ENCODE data around the gene FRG2B. TPM values are rescaled to one million over a fixed set of nuclear protein-coding genes. Genes with fewer than 3 reads are reported as not detected.

FRG2B gene
- total RNA-seq, 1 experiment from 2014 or later, result not detected

DNA sequence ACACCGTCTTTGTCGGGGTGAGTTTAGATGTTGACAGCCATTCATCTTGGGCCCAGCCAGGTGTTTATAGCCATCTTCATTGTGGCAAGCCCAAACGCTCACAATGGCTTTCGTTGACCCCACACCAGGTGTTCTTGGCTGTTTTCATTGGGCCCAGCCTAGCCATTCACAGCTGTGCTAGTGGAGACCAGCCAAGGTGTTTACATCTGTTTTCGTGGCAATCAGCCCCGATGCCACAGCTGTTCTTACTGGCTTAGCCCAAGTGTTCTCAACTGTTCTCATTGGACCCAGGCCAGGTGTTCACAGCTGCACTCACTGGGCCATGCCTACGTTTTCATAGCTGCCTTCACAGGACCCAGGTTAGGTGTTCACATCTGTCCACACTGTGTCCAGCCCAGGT lies 7.7 kb downstream of the FRG2B start:
- TF ChIP-seq, protein P1, sequence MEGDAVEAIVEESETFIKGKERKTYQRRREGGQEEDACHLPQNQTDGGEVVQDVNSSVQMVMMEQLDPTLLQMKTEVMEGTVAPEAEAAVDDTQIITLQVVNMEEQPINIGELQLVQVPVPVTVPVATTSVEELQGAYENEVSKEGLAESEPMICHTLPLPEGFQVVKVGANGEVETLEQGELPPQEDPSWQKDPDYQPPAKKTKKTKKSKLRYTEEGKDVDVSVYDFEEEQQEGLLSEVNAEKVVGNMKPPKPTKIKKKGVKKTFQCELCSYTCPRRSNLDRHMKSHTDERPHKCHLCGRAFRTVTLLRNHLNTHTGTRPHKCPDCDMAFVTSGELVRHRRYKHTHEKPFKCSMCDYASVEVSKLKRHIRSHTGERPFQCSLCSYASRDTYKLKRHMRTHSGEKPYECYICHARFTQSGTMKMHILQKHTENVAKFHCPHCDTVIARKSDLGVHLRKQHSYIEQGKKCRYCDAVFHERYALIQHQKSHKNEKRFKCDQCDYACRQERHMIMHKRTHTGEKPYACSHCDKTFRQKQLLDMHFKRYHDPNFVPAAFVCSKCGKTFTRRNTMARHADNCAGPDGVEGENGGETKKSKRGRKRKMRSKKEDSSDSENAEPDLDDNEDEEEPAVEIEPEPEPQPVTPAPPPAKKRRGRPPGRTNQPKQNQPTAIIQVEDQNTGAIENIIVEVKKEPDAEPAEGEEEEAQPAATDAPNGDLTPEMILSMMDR (IDR thresholded peaks at IDR 0.05; ENCODE audit: insufficient read depth in 1 of 2, low read depth in 1 of 2, low read length in 1 of 2, severe bottlenecking in 1 of 2, unreplicated experiment in 1 of 2), result no peak
- BruUV-seq (replicated peaks), result no TSS peak
- Mint-ChIP-seq H3K36me3 (ENCODE audit: insufficient read depth, unreplicated experiment) (peaks cover 5% of the 10 kb centered on the region), H3K27me3 (ENCODE audit: insufficient read depth, unreplicated experiment) (peaks cover 3% of the 10 kb centered on the region), H3K4me3 (ENCODE audit: unreplicated experiment) (no peak overlapping the region), H3K4me1 (ENCODE audit: low read depth, unreplicated experiment) (no peaks in the 10 kb centered on the region), H3K9me3 (ENCODE audit: unreplicated experiment) (peaks cover 9% of the 10 kb centered on the region), H3K27ac (ENCODE audit: unreplicated experiment) (no peak overlapping the region)
- no peaks in the 10 kb centered on the region for H3K36me3 ChIP-seq (ENCODE audit: control insufficient read depth, insufficient read depth, low read length)
- intact Hi-C loops (cut with micrococcal nuclease; ENCODE audit: unreplicated experiment), result no loop called here
- no peak for DNase-seq
- ChIA-PET CTCF (no interaction called here), POLR2A (no interaction called here)
- no peaks in the 10 kb centered on the region for H3K4me1 ChIP-seq
- peaks cover 8% of the 10 kb centered on the region; the same call in 1 of the 2 replicates for H3K9me3 ChIP-seq
- no peak overlapping the region for H3K4me3 ChIP-seq (ENCODE audit: low read depth, low read length)
- H3K27me3 ChIP-seq (replicated peaks; ENCODE audit: control insufficient read depth, insufficient read depth, low read length), result no peaks in the 10 kb centered on the region

- no peaks in the 10 kb centered on the region for H3K36me3 ChIP-seq (ENCODE audit: control insufficient read depth, insufficient read depth, low read length)
- POLR2A ChIA-PET, result no interaction called here
- CTCF ChIA-PET, result no interaction called here
- Mint-ChIP-seq H3K36me3 (ENCODE audit: insufficient read depth, unreplicated experiment) (peaks cover 5% of the 10 kb centered on the region), H3K27ac (ENCODE audit: unreplicated experiment) (no peak overlapping the region), H3K4me3 (ENCODE audit: unreplicated experiment) (no peak overlapping the region), H3K27me3 (ENCODE audit: insufficient read depth, unreplicated experiment) (no peaks in the 10 kb centered on the region), H3K4me1 (ENCODE audit: low read depth, unreplicated experiment) (no peaks in the 10 kb centered on the region), H3K9me3 (ENCODE audit: unreplicated experiment) (peaks cover 11% of the 10 kb centered on the region)
- no peaks in the 10 kb centered on the region; the same call in 1 of the 2 replicates for H3K27me3 ChIP-seq (replicated peaks; ENCODE audit: control insufficient read depth, insufficient read depth, low read length)
- no peaks in the 10 kb centered on the region for H3K4me1 ChIP-seq
- TF ChIP-seq, protein P1 (IDR thresholded peaks at IDR 0.05; ENCODE audit: insufficient read depth in 1 of 2, low read depth in 1 of 2, low read length in 1 of 2, severe bottlenecking in 1 of 2, unreplicated experiment in 1 of 2), result no peak
- H3K9me3 ChIP-seq, result peaks cover 8% of the 10 kb centered on the region; the same call in 1 of the 2 replicates
- intact Hi-C loops (cut with micrococcal nuclease; ENCODE audit: unreplicated experiment), result no loop called here
- H3K4me3 ChIP-seq (ENCODE audit: low read depth, low read length), result no peak overlapping the region
- BruUV-seq (replicated peaks), result no TSS peak
- DNase-seq, result no peak
Observed at GRCh38 chr10:133617196-133617595, 9.4 kb downstream of the FRG2B start.

DNA sequence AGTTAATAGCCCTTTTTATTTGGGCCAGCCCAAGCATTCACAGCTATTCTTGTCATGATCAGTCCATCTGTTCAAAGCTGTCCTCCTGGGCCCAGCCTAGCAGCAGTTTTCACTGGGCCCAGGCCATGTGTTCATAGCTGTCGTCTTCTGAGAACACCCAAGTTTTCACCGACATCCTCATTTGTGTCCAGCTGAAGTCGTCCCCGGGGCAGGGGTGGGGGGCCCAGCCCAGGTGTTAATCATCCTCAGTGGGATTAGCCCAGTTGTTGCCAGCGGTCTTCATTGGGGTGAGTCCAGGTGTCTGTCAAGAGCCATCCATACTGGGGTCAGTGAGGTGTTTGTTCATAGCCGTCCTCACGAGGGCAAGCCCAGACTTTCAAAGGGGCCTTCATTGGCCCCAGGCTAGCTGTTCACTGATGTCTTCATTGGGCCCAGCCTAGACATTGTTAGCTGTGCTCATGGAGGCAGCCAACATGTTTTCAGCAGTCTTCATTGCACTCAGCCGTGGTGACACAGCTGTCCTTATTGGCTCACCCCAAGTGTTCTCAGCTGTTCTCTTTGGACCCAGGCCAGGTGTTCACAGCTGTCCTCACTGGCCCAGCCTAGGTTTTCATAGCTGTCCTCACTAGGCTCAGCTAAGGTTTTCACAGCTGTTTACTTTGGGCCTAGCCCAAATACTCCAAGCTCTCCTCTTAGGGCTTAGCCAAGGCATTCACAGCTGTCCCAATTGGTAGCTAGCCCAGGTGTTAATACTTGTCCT lies 10.0 kb downstream of the FRG2B start:
- POLR2A ChIA-PET, result no interaction called here
- Histone ChIP-seq H3K36me3 (ENCODE audit: control insufficient read depth, insufficient read depth, low read length) (no peaks in the 10 kb centered on the region), H3K4me1 (no peaks in the 10 kb centered on the region), H3K27me3 (replicated peaks; ENCODE audit: control insufficient read depth, insufficient read depth, low read length) (no peaks in the 10 kb centered on the region; the same call in 1 of the 2 replicates), H3K4me3 (ENCODE audit: low read depth, low read length) (no peak overlapping the region), H3K9me3 (peaks cover 8% of the 10 kb centered on the region; the same call in 1 of the 2 replicates)
- TF ChIP-seq, protein P1 (IDR thresholded peaks at IDR 0.05; ENCODE audit: insufficient read depth in 1 of 2, low read depth in 1 of 2, low read length in 1 of 2, severe bottlenecking in 1 of 2, unreplicated experiment in 1 of 2), result no peak
- H3K9me3 Mint-ChIP-seq (ENCODE audit: unreplicated experiment), result peaks cover 17% of the 10 kb centered on the region
- BruUV-seq (replicated peaks), result no TSS peak
- H3K4me3 Mint-ChIP-seq (ENCODE audit: unreplicated experiment), result no peak overlapping the region
- no peaks in the 10 kb centered on the region for H3K4me1 Mint-ChIP-seq (ENCODE audit: low read depth, unreplicated experiment)
- DNase-seq, result no peak
- peaks cover 5% of the 10 kb centered on the region for H3K36me3 Mint-ChIP-seq (ENCODE audit: insufficient read depth, unreplicated experiment)
- H3K27ac Mint-ChIP-seq (ENCODE audit: unreplicated experiment), result no peak overlapping the region
- intact Hi-C loops (cut with micrococcal nuclease; ENCODE audit: unreplicated experiment), result no loop called here
- peaks cover 2% of the 10 kb centered on the region for H3K27me3 Mint-ChIP-seq (ENCODE audit: insufficient read depth, unreplicated experiment)
- CTCF ChIA-PET, result no interaction called here
